ENCODE results near the gene OCA2.
"Not testable (repeated sequence)": the region's sequence is repeated elsewhere in the genome, so short reads cannot be mapped to it uniquely, and the experiment has no call there.

The OCA2 gene

DNA sequence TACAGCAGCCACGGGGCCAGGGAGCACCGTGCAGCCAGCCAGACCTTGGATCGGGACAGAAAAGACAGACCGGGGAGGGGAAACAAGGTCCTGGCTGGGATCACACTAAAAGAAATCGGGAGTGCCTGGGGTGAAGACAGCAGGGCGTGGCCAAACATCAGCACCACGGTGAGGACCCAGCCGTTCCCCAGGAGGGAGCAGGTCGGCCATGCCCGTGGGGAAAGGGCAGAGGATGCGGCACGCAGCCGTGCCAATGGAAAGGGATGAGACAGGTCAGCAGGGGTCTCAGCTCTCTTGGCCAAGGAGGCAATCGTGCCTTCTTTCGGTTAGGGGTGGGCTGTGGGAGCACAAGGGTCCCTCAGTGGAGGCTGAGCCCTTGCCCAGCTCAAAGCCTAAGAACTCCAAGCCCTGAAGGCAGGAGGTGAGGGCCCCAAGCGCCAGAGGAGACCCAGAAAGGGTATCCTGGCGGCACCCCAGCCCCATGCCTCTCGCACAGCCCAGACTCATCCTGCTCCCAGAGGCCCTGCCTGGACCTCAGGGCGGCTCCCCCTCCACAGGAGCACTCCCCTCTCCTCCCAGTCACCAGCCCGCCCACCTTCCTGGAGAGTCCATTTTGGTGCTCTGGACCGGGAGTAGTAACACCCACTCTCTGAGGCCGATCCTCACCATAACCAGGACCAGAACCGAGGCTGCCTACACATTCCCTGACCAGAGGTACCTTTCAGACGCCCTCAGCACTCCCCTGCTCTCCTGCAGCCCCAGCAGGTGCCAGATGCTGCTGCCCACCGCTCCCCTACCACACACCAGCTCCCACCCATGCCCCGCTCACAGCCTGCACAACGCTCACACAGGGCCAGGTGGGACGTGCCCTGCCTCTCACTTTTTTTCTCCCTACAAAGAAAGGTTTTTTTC is 23.2 kb upstream of the OCA2 start:
- DNase-seq, result no peak
- Histone ChIP-seq H3K27me3 (replicated peaks) (no peaks in the 10 kb centered on the region), H3K36me3 (replicated peaks) (peaks cover 19% of the 10 kb centered on the region), H3K27ac (no peak overlapping the region), H3K4me3 (ENCODE audit: low read depth, low read length) (no peak overlapping the region)
- TF ChIP-seq, protein P1, sequence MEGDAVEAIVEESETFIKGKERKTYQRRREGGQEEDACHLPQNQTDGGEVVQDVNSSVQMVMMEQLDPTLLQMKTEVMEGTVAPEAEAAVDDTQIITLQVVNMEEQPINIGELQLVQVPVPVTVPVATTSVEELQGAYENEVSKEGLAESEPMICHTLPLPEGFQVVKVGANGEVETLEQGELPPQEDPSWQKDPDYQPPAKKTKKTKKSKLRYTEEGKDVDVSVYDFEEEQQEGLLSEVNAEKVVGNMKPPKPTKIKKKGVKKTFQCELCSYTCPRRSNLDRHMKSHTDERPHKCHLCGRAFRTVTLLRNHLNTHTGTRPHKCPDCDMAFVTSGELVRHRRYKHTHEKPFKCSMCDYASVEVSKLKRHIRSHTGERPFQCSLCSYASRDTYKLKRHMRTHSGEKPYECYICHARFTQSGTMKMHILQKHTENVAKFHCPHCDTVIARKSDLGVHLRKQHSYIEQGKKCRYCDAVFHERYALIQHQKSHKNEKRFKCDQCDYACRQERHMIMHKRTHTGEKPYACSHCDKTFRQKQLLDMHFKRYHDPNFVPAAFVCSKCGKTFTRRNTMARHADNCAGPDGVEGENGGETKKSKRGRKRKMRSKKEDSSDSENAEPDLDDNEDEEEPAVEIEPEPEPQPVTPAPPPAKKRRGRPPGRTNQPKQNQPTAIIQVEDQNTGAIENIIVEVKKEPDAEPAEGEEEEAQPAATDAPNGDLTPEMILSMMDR (IDR thresholded peaks at IDR 0.05; ENCODE audit: low read depth, low read length, missing control alignments), result no peak
- in situ Hi-C loops (cut with HindIII; ENCODE audit: low pct_ligation_motif_present, low sequenced_read_pairs), result no loop called here

DNA sequence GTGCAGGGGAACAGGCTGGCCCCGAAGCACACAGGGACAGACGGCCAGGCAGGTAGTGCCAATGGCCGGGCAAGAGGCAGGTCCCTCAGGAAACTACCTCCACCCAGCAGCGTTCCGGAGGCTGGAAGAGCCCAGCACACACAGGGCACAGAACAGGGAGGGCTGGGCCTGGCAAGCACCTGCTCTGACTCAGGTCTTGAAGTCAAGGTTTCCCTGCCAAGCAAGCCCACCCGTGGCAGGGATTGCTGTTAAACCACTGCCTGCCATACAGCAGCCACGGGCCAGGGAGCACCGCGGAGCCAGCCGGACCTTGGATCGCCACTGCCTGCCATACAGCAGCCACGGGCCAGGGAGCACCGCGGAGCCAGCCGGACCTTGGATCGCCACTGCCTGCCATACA is 22.5 kb upstream of the OCA2 start:
- H3K4me3 ChIP-seq (ENCODE audit: low read depth, low read length); H3K27me3 ChIP-seq (replicated peaks); in situ Hi-C loops (cut with HindIII; ENCODE audit: low pct_ligation_motif_present, low sequenced_read_pairs); DNase-seq; H3K27ac ChIP-seq: not testable (repeated sequence)
- H3K36me3 ChIP-seq (replicated peaks), result peaks cover 25% of the 10 kb centered on the region

DNA sequence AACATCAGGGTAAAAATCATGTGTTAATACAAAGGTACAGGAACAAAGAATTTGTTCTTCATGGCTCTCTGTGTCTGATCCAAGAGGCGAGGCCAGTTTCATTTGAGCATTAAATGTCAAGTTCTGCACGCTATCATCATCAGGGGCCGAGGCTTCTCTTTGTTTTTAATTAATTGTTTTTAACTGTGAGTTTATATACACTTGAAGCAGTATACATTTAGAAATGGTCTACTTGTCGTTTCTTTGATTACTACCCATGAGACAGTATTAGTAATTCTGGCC is 21.2 kb upstream of the OCA2 start:
- Histone ChIP-seq H3K27me3 (replicated peaks) (no peaks in the 10 kb centered on the region), H3K36me3 (replicated peaks) (peaks cover 28% of the 10 kb centered on the region), H3K4me3 (ENCODE audit: low read depth, low read length) (no peak overlapping the region), H3K27ac (no peak overlapping the region)
- no peak for DNase-seq
- TF ChIP-seq, protein P1 (IDR thresholded peaks at IDR 0.05; ENCODE audit: low read depth, low read length, missing control alignments), result no peak
- in situ Hi-C loops (cut with HindIII; ENCODE audit: low pct_ligation_motif_present, low sequenced_read_pairs), result no loop called here

DNA sequence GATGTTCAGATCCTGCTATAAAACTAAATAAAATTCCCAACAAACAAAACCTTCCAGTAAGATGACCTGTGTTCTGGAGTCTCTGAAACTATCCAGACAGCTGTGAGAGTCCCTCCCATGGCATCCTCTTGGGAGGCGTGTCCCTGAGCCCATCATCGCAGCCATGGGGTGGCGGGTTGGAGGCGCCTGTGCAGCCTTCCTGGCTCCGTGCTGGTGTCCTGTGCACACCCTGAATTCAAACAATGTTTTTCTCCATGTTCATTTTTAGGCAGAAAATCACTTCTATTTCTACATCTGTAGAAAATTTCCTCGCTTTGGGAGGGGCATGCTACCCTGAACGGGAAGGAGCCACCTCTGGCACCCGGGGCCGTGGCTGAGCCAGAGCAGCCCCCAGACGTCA is 19.4 kb upstream of the OCA2 start:
- DNase-seq, result no peak
- no peak overlapping the region for H3K4me3 ChIP-seq (ENCODE audit: low read depth, low read length)
- no peaks in the 10 kb centered on the region for H3K27me3 ChIP-seq (replicated peaks)
- no peak overlapping the region for H3K27ac ChIP-seq
- peaks cover 34% of the 10 kb centered on the region for H3K36me3 ChIP-seq (replicated peaks)
- TF ChIP-seq, protein P1 (IDR thresholded peaks at IDR 0.05; ENCODE audit: low read depth, low read length, missing control alignments), result no peak
- in situ Hi-C loops (cut with HindIII; ENCODE audit: low pct_ligation_motif_present, low sequenced_read_pairs), result no loop called here

DNA sequence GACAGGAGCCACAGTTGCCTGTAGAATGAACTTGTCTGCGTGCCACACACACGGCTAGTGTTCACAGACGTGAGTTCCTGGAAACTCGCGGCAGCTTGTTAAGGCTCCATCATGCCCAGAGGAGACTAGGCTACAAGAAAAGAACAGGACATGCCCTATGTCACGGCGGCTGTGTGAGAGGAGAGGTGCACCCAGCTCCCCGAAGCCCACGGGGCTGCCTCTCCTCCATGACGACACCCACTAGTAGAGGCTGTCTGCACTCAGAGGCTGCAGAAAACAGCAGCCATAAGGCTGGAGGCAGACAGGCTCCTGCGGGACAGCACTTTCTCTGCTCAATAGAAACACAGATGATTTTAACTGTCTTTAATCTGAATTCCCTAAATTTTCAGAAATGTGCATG is 19.0 kb upstream of the OCA2 start:
- TF ChIP-seq, protein P1 (IDR thresholded peaks at IDR 0.05; ENCODE audit: low read depth, low read length, missing control alignments), result no peak
- Histone ChIP-seq H3K27me3 (replicated peaks) (no peaks in the 10 kb centered on the region), H3K4me3 (ENCODE audit: low read depth, low read length) (no peak overlapping the region), H3K36me3 (replicated peaks) (peaks cover 36% of the 10 kb centered on the region), H3K27ac (no peak overlapping the region)
- in situ Hi-C loops (cut with HindIII; ENCODE audit: low pct_ligation_motif_present, low sequenced_read_pairs), result no loop called here
- no peak for DNase-seq

DNA sequence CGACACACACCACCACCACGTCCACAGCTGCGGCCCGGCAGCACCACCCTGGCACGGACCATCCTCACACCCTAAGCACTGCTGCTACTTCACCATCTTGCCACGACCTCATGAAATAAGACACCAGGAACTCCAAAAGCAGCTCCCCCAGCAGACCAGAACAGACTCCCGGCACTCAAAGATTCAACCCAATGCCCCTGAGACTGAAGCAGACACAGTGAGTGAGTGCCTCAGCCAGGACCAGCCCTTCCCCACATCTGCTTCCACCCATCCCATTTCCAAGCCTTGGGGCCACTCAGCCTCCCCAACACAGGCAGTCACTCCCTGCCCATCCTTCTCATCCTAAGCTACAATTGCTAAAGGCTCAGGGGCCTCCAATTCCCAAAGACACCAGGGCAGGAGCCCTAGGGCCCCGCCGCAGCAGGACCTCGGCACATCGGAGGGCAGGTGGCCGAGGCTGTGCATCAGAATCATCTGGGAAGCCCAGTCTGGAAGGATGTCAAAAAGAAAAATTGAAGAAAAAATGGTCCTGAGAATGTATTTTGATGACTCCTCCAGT is 18.4 kb upstream of the OCA2 start:
- H3K4me3 ChIP-seq (ENCODE audit: low read depth, low read length), result no peak overlapping the region
- peaks cover 42% of the 10 kb centered on the region for H3K36me3 ChIP-seq (replicated peaks)
- H3K27ac ChIP-seq, result no peak overlapping the region
- TF ChIP-seq, protein P1 (IDR thresholded peaks at IDR 0.05; ENCODE audit: low read depth, low read length, missing control alignments), result no peak
- H3K27me3 ChIP-seq (replicated peaks), result no peaks in the 10 kb centered on the region
- no peak for DNase-seq
- in situ Hi-C loops (cut with HindIII; ENCODE audit: low pct_ligation_motif_present, low sequenced_read_pairs), result no loop called here
